Chondrocyte (in vitro differentiated cells): ENCODE data around the gene AFAP1. TPM values are rescaled to one million over a fixed set of nuclear protein-coding genes. Genes with fewer than 3 reads are reported as not detected.
A peak's percentile ranks its signal among the peaks of the same experiment; 100 is the strongest.

Source experiments
- DNase-seq: peaks from one replicate; pipeline ENCODE4 v3.0.0; 2021; ENCODE audit warnings: mixed read lengths, low spot score
- H3K27ac Mint-ChIP-seq: one replicate; pipeline ENCODE4 v1.8.0; 2021; ENCODE audit warnings: mild to moderate bottlenecking, moderate library complexity, mixed read lengths; ENCODE audit not compliant: unreplicated experiment
- H3K27me3 Mint-ChIP-seq: 2 replicates; pipeline ENCODE4 v1.8.0; 2021; ENCODE audit warnings: low read depth, mixed read lengths
- H3K36me3 Mint-ChIP-seq: 2 replicates; pipeline ENCODE4 v1.8.0; 2021; ENCODE audit warnings: low read depth, mixed read lengths
- H3K4me1 Mint-ChIP-seq: 2 replicates; pipeline ENCODE4 v1.8.0; 2021; ENCODE audit warnings: low read depth, mild to moderate bottlenecking, mixed read lengths
- H3K4me3 Mint-ChIP-seq: one replicate; pipeline ENCODE4 v1.8.0; 2021; ENCODE audit warnings: mild to moderate bottlenecking, moderate library complexity, mixed read lengths; ENCODE audit not compliant: unreplicated experiment
- H3K9me3 Mint-ChIP-seq: 2 replicates; pipeline ENCODE4 v1.8.0; 2021; ENCODE audit warnings: low read depth, mixed read lengths
- CTCF ChIP-seq: fragments of 200-600 bp; sonication (generic); IDR thresholded peaks from 2 replicates; pipeline ENCODE4 v1.5.0; 2021; ENCODE audit warnings: antibody characterized with exemption, mild to moderate bottlenecking, moderate library complexity
- total RNA-seq: library from RNA; stranded (reverse); gene quantifications from 3 replicates; pipeline ENCODE4 v1.2.1, GENCODE V29; 2021

The AFAP1 gene
- total RNA-seq, 1 donor from 2014 or later: 118 TPM

GRCh38 chr4:7762376-7763030 is 177.2 kb downstream of the AFAP1 start:
- no peak for TF ChIP-seq CTCF
- Mint-ChIP-seq H3K27me3 (no peaks in the 10 kb centered on the region), H3K4me1 (peaks cover 8% of the 10 kb centered on the region), H3K9me3 (no peaks in the 10 kb centered on the region), H3K36me3 (peaks cover 28% of the 10 kb centered on the region), H3K4me3 (no peak overlapping the region), H3K27ac (no peak overlapping the region)
- DNase-seq: peak; percentile 56

GRCh38 chr4:7761720-7762119 is 177.9 kb downstream of the AFAP1 start:
- peak overlapping the region; percentile 32 for H3K27ac Mint-ChIP-seq
- no peaks in the 10 kb centered on the region for H3K9me3 Mint-ChIP-seq
- peaks cover 26% of the 10 kb centered on the region for H3K36me3 Mint-ChIP-seq
- DNase-seq: peak; percentile 93
- H3K27me3 Mint-ChIP-seq: no peaks in the 10 kb centered on the region
- H3K4me1 Mint-ChIP-seq: peaks cover 8% of the 10 kb centered on the region
- H3K4me3 Mint-ChIP-seq: no peak overlapping the region
- TF ChIP-seq CTCF: peak; percentile 85

- TF ChIP-seq CTCF: no peak
- peak; percentile 88 for DNase-seq
- H3K4me1 Mint-ChIP-seq: peaks cover 8% of the 10 kb centered on the region
- no peak overlapping the region for H3K4me3 Mint-ChIP-seq
- peak overlapping the region; percentile 12 for H3K27ac Mint-ChIP-seq
- no peaks in the 10 kb centered on the region for H3K9me3 Mint-ChIP-seq
- H3K36me3 Mint-ChIP-seq: peaks cover 26% of the 10 kb centered on the region
- no peaks in the 10 kb centered on the region for H3K27me3 Mint-ChIP-seq
Observed at GRCh38 chr4:7761312-7761711, 178.3 kb downstream of the AFAP1 start.

- no peaks in the 10 kb centered on the region for H3K9me3 Mint-ChIP-seq
- peaks cover 8% of the 10 kb centered on the region for H3K4me1 Mint-ChIP-seq
- H3K27me3 Mint-ChIP-seq: no peaks in the 10 kb centered on the region
- TF ChIP-seq CTCF: no peak
- no peak overlapping the region for H3K27ac Mint-ChIP-seq
- no peak overlapping the region for H3K4me3 Mint-ChIP-seq
- peaks cover 24% of the 10 kb centered on the region for H3K36me3 Mint-ChIP-seq
- DNase-seq: peak; percentile 65
Observed at GRCh38 chr4:7760706-7761105, 179.0 kb downstream of the AFAP1 start.

- TF ChIP-seq CTCF: no peak
- peaks cover 20% of the 10 kb centered on the region for H3K36me3 Mint-ChIP-seq
- no peak overlapping the region for H3K27ac Mint-ChIP-seq
Observed at GRCh38 chr4:7760228-7760627, 179.4 kb downstream of the AFAP1 start.

More at GRCh38 chr4:7760228-7760627, 179.4 kb downstream of the AFAP1 start:
- Mint-ChIP-seq H3K9me3 (no peaks in the 10 kb centered on the region), H3K4me1 (peaks cover 8% of the 10 kb centered on the region), H3K27me3 (no peaks in the 10 kb centered on the region), H3K4me3 (no peak overlapping the region)
- DNase-seq: peak; percentile 78
